GM12878 (cell line): ENCODE results near the gene AMN. TPM values are rescaled to one million over a fixed set of nuclear protein-coding genes. Genes with fewer than 3 reads are reported as not detected.
A peak's percentile ranks its signal among the peaks of the same experiment; 100 is the strongest.

Source experiments
- ATAC-seq: fragments of 200-7000 bp; cut with Tn5 transposase; 3 replicates; pipeline ENCODE4 v1.9.1; 2020; ENCODE audit warnings: mild to moderate bottlenecking, moderate library complexity
- BruUV-seq: library from RNA; stranded (reverse); fragments of 400-500 nt; replicated peaks from 2 replicates; lab custom pipeline; 2021; lab: Mats Ljungman, UMichigan
- CTCF ChIA-PET: fragments of 300-600 bp; sonication (Branson Sonifier 250); formaldehyde crosslinking; extraction: SDS; loops from one replicate; lab custom pipeline; 2021; ENCODE audit warnings: inconsistent platforms; lab: Yijun Ruan, JAX
- POLR2A ChIA-PET: fragments of 350-600 bp; formaldehyde crosslinking; extraction: SDS; loops from one replicate; lab custom pipeline; 2021; ENCODE audit warnings: inconsistent platforms; lab: Charles Lee
- RAD21 ChIA-PET: fragments of 300-600 bp; sonication (Branson Sonifier 250); formaldehyde crosslinking; loops from one replicate; lab custom pipeline; 2023; ENCODE audit warnings: antibody characterized with exemption; ENCODE audit not compliant: unreplicated experiment; lab: Charles Lee
- SMC1A ChIA-PET: fragments of 300-600 bp; sonication (Branson Sonifier 250); formaldehyde crosslinking; loops from one replicate; lab custom pipeline; 2023; ENCODE audit not compliant: unreplicated experiment, uncharacterized antibody; lab: Charles Lee
- DNase-seq: peaks from one replicate; pipeline ENCODE4 v3.0.0-alpha.2; 2011; ENCODE audit warnings: low read depth, low spot score
- FAIRE-seq: peaks from 3 replicates; lab custom pipeline; 2011; peaks lifted over from hg19 to GRCh38; lab: Jason Lieb, UNC
- H2AFZ ChIP-seq: 2 replicates; pipeline ENCODE4 v1.6.0; 2011; ENCODE audit warnings: low read depth, low read length, control low read depth; ENCODE audit not compliant: control insufficient read depth
- H3K27ac ChIP-seq: 2 replicates; pipeline ENCODE4 v1.5.1; 2011; ENCODE audit warnings: control low read depth; ENCODE audit not compliant: control insufficient read depth, insufficient read depth
- H3K27me3 ChIP-seq, 2 experiments: replicated peaks in 1 of 2; 2 replicates each; pipeline versions ENCODE4 v1.6.0 to v1.6.1; 2011; ENCODE audit warnings: low read length in 1 of 2; ENCODE audit not compliant: control insufficient read depth in 2 of 2, insufficient read depth in 2 of 2
- H3K36me3 ChIP-seq, 2 experiments: 2 replicates each; pipeline ENCODE4 v1.5.1; 2011; ENCODE audit warnings: low read length in 1 of 2; ENCODE audit not compliant: control insufficient read depth in 2 of 2, insufficient read depth in 2 of 2
- H3K4me1 ChIP-seq: 2 replicates; pipeline ENCODE4 v1.6.1; 2011; ENCODE audit warnings: mild to moderate bottlenecking, low read length, moderate library complexity, mixed read lengths; ENCODE audit not compliant: control insufficient read depth, insufficient read depth
- H3K4me2 ChIP-seq: 2 replicates; pipeline ENCODE4 v1.6.0; 2011; ENCODE audit warnings: control low read depth; ENCODE audit not compliant: control insufficient read depth, insufficient read depth
- H3K4me3 ChIP-seq: fragments of 200-600 bp; sonication (generic); 2 replicates; pipeline ENCODE4 v1.5.1; 2016
- H3K79me2 ChIP-seq: 2 replicates; pipeline ENCODE4 v1.6.0; 2011; ENCODE audit warnings: low read length; ENCODE audit not compliant: control insufficient read depth, insufficient read depth
- H3K9ac ChIP-seq: 2 replicates; pipeline ENCODE4 v1.8.0; 2011; ENCODE audit warnings: low read length, control low read depth, mixed read lengths; ENCODE audit not compliant: control insufficient read depth, insufficient read depth
- H3K9me3 ChIP-seq: replicated peaks from 3 replicates; pipeline ENCODE4 v1.5.1; 2011; ENCODE audit warnings: mild to moderate bottlenecking, low read length; ENCODE audit not compliant: control insufficient read depth, insufficient read depth
- H4K20me1 ChIP-seq: 2 replicates; pipeline ENCODE4 v1.6.0; 2011; ENCODE audit not compliant: control insufficient read depth, insufficient read depth
- NR2F1 ChIP-seq: fragments of 450-650 bp; conservative IDR thresholded peaks from 2 replicates; pipeline ENCODE4 v1.6.1; 2017; ENCODE audit warnings: mild to moderate bottlenecking
- SUZ12 ChIP-seq: fragments of 200-600 bp; sonication (generic); IDR thresholded peaks from one replicate; pipeline ENCODE4 v1.6.1; 2018; ENCODE audit warnings: antibody characterized with exemption, mild to moderate bottlenecking; ENCODE audit not compliant: unreplicated experiment
- ZNF274 ChIP-seq: IDR thresholded peaks from one replicate; pipeline ENCODE4 v1.8.0; 2011; ENCODE audit not compliant: insufficient read length, insufficient read depth
- WGBS: methylation state at CpG from one replicate; pipeline ENCODE4 v1.1.6; 2016; ENCODE audit warnings: low lambda C conversion rate; ENCODE audit not compliant: insufficient replicate concordance, insufficient coverage; ENCODE audit errors: missing lambda C conversion rate; 5-methylcytosine and 5-hydroxymethylcytosine counted together
- in situ Hi-C: fragments of 300-500 bp; cut with MboI; formaldehyde crosslinking; loops from 9 replicates; pipeline ENCODE4 v1.14.3; 2018; ENCODE audit warnings: mixed read lengths
- intact Hi-C: fragments of 100-400 bp; cut with micrococcal nuclease; formaldehyde crosslinking; loops from one replicate; pipeline ENCODE4 v1.14.2; 2022; ENCODE audit not compliant: unreplicated experiment
- polyA plus RNA-seq, 11 experiments: library from polyadenylated mRNA; depleted of rRNA in 4 of 11; unstranded in 6 of 11; stranded (reverse) in 5 of 11; fragments of >200 nt; fragmentation: Nextera tagmentation in 4 of 11; fragmentation: Illumina TruSeq in 1 of 11; extraction: Ambion mirVana in 4 of 11; extraction: Trizol in 1 of 11; gene quantifications; 1 replicate in 1 of 11; 2 replicates in 10 of 11; pipeline versions ENCODE4 v1.2.1 to v1.2.3, GENCODE V29; 2011 to 2016; ENCODE audit warnings: inconsistent platforms in 2 of 11, missing spikeins in 2 of 11, low read depth in 1 of 11
- total RNA-seq, 4 experiments: library from RNA; depleted of rRNA in 3 of 4; stranded (reverse); fragments of >200 nt in 3 of 4; fragmentation: Illumina TruSeq in 1 of 4; extraction: Trizol in 1 of 4; gene quantifications; 2 replicates each; pipeline versions ENCODE4 v1.2.1 to v1.2.3, GENCODE V29; 2013 to 2021
- TF ChIP-seq, protein P1 (sequence below): fragments of 150-350 bp; IDR thresholded peaks from 2 replicates; pipeline ENCODE4 v1.6.1; 2014; ENCODE audit warnings: mild to moderate bottlenecking, low read depth, low read length

Gene AMN
- total and polyA plus RNA-seq, 10 of the 15 experiments (the other 5 are each of a cell fraction or from before 2014, with no cell fraction given) = 0.03 to 0.33 (median 0.11) TPM; not detected in 6

DNA sequence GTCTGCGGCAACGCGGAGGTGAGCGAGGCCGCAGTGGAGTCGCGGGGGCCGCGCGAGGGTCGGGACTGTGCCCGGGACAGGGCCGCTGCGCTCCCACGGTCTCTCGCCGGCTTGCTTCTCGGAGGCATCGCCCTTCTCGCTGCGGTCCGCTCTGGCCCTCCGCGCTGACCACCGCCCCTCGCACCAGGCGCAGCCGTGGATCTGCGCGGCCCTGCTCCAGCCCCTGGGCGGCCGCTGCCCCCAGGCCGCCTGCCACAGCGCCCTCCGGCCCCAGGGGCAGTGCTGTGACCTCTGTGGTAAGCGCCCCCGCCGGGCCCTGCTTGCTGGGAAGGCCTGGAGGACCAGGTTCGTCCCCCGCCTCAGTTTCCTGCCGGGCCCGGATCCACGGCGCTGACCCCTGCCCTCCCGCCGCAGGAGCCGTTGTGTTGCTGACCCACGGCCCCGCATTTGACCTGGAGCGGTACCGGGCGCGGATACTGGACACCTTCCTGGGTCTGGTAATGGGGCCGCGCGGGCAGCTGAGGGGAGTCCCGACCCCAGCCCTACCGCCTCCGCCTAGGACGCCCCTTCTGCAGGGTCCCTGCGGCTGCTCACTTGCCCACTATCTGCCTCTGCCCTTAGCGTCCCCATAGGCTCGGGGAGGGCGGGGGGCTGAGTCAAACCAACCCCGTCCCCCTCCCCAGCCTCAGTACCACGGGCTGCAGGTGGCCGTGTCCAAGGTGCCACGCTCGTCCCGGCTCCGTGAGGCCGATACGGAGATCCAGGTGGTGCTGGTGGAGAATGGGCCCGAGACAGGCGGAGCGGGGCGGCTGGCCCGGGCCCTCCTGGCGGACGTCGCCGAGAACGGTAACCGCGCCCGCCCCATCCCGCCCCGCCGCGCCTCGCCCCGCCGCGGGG lies 7.0 kb downstream of the AMN start:
- Histone ChIP-seq H3K79me2 (no peaks in the 10 kb centered on the region), H2AFZ (no peak overlapping the region), H3K27ac (no peak overlapping the region), H3K9me3 (no peaks in the 10 kb centered on the region), H3K4me1 (peaks cover 24% of the 10 kb centered on the region), H3K9ac (no peak overlapping the region), H3K36me3 (peaks cover 0 to 1% of the 10 kb centered on the region in 2 experiments; a peak in 1 of 4 replicates), H3K4me3 (no peak overlapping the region), H4K20me1 (no peaks in the 10 kb centered on the region), H3K27me3 (peaks cover 7 to 10% of the 10 kb centered on the region in 2 experiments), H3K4me2 (peak overlapping the region; percentile 93; the same call in 1 of the 2 replicates)
- DNase-seq (no peak), FAIRE-seq (no peak), ATAC-seq (no peak)
- in situ Hi-C loops = no loop called here
- BruUV-seq = no TSS peak
- intact Hi-C loops = no loop called here
- ChIA-PET RAD21 (no interaction called here), SMC1A (no interaction called here), POLR2A (no interaction called here), CTCF (no interaction called here)
- 25% methylated on average over 66 of the region's 94 CpGs for WGBS
- no peak for TF ChIP-seq ZNF274
- TF ChIP-seq NR2F1 = peak; percentile 57; the same call in 1 of the 2 replicates
- TF ChIP-seq SUZ12 = peak; percentile 17
- TF ChIP-seq, protein P1, sequence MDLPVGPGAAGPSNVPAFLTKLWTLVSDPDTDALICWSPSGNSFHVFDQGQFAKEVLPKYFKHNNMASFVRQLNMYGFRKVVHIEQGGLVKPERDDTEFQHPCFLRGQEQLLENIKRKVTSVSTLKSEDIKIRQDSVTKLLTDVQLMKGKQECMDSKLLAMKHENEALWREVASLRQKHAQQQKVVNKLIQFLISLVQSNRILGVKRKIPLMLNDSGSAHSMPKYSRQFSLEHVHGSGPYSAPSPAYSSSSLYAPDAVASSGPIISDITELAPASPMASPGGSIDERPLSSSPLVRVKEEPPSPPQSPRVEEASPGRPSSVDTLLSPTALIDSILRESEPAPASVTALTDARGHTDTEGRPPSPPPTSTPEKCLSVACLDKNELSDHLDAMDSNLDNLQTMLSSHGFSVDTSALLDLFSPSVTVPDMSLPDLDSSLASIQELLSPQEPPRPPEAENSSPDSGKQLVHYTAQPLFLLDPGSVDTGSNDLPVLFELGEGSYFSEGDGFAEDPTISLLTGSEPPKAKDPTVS = no peak
